KMS-11 (cell line): ENCODE results near the gene COL6A2.

ENCODE experiments used
- H2AFZ ChIP-seq: fragments of 200-600 bp; sonication (generic); 2 replicates; pipeline ENCODE4 v1.6.1; 2016; ENCODE audit warnings: antibody characterized with exemption, mixed run types, low read depth
- H3K27ac ChIP-seq: fragments of 200-600 bp; sonication (generic); 2 replicates; pipeline ENCODE4 v1.6.1; 2016; ENCODE audit warnings: mild to moderate bottlenecking, mixed run types
- H3K27me3 ChIP-seq: fragments of 200-600 bp; sonication (generic); 2 replicates; pipeline ENCODE4 v1.6.1; 2017; ENCODE audit warnings: mild to moderate bottlenecking, low read depth, mixed run types, moderate library complexity; ENCODE audit not compliant: insufficient read depth
- H3K36me3 ChIP-seq: fragments of 200-600 bp; sonication (generic); 2 replicates; pipeline ENCODE4 v1.6.1; 2017; ENCODE audit warnings: mild to moderate bottlenecking, mixed run types; ENCODE audit not compliant: insufficient read depth
- H3K4me1 ChIP-seq: fragments of 200-600 bp; sonication (generic); 2 replicates; pipeline ENCODE4 v1.6.1; 2016; ENCODE audit warnings: mild to moderate bottlenecking, low read depth, mixed run types; ENCODE audit not compliant: poor library complexity, severe bottlenecking
- H3K4me2 ChIP-seq: fragments of 200-600 bp; sonication (generic); 2 replicates; pipeline ENCODE4 v1.7.0; 2016; ENCODE audit warnings: mild to moderate bottlenecking, mixed run types
- H3K4me3 ChIP-seq: fragments of 200-600 bp; sonication (generic); IDR thresholded peaks from 2 replicates; pipeline ENCODE4 v1.6.1; 2017; ENCODE audit warnings: low read depth, low read length, mixed read lengths; ENCODE audit not compliant: insufficient read depth
- H3K79me2 ChIP-seq: fragments of 200-600 bp; sonication (generic); 2 replicates; pipeline ENCODE4 v1.6.1; 2016; ENCODE audit warnings: low read depth, mixed run types; ENCODE audit not compliant: insufficient read depth
- H3K9ac ChIP-seq: fragments of 200-600 bp; sonication (generic); 2 replicates; pipeline ENCODE4 v1.6.1; 2016; ENCODE audit warnings: mild to moderate bottlenecking, mixed run types
- H4K20me1 ChIP-seq: fragments of 200-600 bp; sonication (generic); 2 replicates; pipeline ENCODE4 v1.6.1; 2016; ENCODE audit warnings: mild to moderate bottlenecking, mixed run types; ENCODE audit not compliant: insufficient read depth
- TF ChIP-seq, protein P1 (sequence below): fragments of 200-600 bp; sonication (generic); conservative IDR thresholded peaks from 2 replicates; pipeline ENCODE4 v1.6.1; 2017; ENCODE audit warnings: low read depth, mild to moderate bottlenecking, antibody characterized with exemption, low read length, moderate library complexity, mixed read lengths

Gene COL6A2

DNA sequence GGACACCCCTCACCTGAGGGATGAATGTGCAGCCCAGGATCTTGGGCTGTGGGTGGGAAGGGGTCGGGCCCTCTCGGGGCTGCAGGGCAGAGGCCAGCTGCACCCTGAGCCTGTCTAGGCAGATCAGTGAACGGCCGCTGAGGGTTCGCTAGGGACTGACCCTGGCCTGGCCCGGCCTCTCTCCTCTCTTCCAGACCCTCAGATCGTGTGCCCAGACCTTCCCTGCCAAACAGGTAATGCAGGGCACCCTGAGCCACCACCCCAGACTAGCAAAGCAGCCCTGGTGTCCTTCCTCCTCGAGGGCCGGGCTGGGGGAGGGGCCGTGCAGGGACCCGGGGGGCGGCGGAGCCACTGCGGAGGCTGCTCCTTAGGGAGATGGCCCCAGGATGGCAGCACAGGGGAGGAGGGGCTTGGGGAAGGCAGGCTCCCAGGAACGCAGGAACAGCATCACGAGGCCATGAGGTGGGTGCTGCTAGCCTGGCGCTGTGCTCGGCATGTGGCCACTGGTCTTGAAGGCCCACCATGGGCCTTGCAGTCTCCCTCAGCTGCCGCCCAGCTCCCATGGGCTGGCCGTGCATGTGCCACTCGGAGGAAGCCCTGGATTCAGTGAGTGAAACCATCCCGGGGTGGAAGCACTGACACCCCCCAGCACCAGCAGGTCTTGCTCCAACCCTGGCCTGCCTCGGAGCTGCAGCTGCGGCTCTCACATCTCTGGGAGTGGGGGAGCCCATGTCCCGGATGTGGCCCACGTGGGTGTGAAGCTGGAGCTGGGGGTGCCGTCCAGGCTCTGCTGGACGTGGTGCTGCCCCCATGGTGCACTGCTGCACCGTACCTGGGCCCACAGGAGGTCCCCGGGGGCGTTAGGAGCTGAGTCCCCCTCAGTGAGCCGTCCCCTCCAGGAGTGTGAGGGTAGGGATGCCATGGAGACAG, 28.7 kb downstream of the COL6A2 start:
- H2AFZ ChIP-seq = no peak overlapping the region
- H3K4me3 ChIP-seq = no peak overlapping the region
- H3K36me3 ChIP-seq = no peaks in the 10 kb centered on the region
- peaks cover 45% of the 10 kb centered on the region for H3K27me3 ChIP-seq
- H3K27ac ChIP-seq = no peak overlapping the region
- no peaks in the 10 kb centered on the region for H3K4me1 ChIP-seq
- no peaks in the 10 kb centered on the region for H4K20me1 ChIP-seq
- H3K4me2 ChIP-seq = no peak overlapping the region
- H3K9ac ChIP-seq = no peak overlapping the region
- no peaks in the 10 kb centered on the region for H3K79me2 ChIP-seq
- TF ChIP-seq, protein P1, sequence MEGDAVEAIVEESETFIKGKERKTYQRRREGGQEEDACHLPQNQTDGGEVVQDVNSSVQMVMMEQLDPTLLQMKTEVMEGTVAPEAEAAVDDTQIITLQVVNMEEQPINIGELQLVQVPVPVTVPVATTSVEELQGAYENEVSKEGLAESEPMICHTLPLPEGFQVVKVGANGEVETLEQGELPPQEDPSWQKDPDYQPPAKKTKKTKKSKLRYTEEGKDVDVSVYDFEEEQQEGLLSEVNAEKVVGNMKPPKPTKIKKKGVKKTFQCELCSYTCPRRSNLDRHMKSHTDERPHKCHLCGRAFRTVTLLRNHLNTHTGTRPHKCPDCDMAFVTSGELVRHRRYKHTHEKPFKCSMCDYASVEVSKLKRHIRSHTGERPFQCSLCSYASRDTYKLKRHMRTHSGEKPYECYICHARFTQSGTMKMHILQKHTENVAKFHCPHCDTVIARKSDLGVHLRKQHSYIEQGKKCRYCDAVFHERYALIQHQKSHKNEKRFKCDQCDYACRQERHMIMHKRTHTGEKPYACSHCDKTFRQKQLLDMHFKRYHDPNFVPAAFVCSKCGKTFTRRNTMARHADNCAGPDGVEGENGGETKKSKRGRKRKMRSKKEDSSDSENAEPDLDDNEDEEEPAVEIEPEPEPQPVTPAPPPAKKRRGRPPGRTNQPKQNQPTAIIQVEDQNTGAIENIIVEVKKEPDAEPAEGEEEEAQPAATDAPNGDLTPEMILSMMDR = no peak

DNA sequence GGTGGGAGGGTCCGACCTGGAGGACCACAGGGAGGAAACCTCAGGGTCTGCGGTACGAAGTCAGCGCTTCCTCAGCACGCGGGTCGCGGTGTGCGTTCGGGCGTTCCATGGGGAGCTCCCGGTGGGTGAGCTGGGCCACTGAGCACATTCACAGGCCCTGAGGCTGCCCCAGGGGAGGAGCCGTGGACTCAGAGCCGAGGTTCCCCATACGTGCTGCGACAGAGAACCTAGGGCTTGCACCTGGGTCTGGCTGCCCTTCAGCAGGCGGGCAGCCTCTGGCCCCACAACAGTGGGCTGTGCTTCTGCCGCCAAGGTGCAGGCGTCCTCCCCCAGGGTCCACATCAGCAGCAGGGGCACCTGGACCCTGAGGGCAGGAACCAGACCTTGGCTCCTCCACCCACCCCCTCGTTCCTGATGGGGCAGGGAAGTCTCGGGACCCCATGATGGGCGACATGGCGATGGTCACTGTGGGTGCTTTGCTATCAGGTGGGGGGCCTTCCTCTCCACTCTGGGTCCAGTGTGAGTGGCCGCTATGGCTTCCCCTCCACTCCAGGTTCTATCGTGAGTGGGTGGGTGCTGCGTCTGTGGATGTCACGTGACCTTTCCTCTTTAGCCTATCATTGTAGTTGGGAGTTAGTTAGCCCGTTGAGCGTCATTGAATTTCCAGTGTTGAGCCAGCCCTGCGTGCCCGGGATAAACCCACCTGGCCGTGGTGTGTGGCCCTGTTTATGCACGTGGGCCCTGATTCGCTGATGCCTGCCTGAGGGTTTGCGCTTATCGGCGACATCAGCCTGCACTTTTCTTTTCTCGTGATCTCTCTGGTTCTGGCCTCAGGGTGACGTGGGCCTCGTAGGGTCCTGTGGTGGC, 29.6 kb downstream of the COL6A2 start:
- H3K79me2 ChIP-seq = no peaks in the 10 kb centered on the region
- no peak overlapping the region for H3K4me3 ChIP-seq
- H2AFZ ChIP-seq = no peak overlapping the region
- no peaks in the 10 kb centered on the region for H3K36me3 ChIP-seq
- H3K27ac ChIP-seq = no peak overlapping the region
- H3K4me1 ChIP-seq = no peaks in the 10 kb centered on the region
- H4K20me1 ChIP-seq = no peaks in the 10 kb centered on the region
- peaks cover 39% of the 10 kb centered on the region for H3K27me3 ChIP-seq
- TF ChIP-seq, protein P1 = no peak
- H3K4me2 ChIP-seq = no peak overlapping the region
- no peak overlapping the region for H3K9ac ChIP-seq

DNA sequence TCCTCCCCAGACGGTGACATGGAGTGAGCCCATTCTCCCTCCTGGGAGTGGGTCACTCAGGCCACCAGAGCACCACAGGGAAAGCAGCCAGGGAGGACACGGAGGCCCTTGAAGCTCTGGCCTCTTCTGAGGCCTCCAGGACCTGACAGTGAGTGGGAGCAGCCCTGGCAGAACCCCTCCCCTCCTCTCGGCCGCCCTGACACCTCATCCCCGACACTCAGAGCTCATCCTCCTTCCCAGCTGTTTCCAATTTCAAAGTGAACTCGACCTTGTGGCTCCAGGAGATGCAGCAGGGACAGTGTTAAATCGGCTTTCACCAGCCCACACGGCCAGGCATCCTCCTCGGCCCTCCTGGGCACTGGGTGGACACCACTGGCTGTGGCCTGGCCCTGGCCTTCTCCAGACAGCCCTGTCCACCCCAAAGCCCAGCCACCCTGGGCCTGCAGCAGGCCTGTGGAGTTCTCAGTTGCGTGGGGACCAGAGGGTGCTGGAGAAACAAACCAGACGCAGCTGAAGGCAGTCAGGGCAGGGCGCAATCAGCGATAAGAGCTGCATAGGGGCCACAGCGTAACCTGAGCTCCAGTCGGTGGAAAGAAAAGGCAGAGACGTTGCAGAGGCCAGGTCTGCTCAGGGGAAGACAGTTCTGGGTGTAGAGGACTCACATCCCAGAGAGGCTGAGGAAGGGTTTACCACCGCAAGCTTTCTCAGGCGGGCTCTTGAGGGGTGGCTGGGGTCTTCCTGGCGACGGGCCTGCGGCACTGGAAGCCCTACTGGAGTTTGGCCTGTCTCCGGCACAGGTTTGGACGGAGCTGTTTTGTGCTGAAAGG, 30.4 kb downstream of the COL6A2 start:
- Histone ChIP-seq H3K36me3 (no peaks in the 10 kb centered on the region), H3K4me3 (no peak overlapping the region)
- TF ChIP-seq, protein P1 = no peak

DNA sequence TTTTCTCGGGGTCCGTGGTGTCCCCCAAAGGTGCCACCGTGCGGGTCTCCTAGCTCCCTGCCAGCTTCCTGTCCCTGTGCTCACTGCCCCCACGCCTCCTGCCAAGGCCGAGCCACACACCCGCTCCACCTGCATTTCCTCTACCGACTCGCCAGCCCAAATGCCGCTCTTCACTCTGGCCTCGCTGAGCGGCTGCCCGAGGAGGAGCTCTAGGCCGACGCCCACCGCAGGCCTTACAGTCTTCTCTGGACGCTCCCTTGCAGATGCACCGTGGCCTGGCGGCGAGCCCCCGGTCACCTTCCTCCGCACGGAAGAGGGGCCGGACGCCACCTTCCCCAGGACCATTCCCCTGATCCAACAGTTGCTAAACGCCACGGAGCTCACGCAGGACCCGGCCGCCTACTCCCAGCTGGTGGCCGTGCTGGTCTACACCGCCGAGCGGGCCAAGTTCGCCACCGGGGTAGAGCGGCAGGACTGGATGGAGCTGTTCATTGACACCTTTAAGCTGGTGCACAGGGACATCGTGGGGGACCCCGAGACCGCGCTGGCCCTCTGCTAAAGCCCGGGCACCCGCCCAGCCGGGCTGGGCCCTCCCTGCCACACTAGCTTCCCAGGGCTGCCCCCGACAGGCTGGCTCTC, 31.1 kb downstream of the COL6A2 start:
- Histone ChIP-seq H3K4me1 (no peaks in the 10 kb centered on the region), H3K4me3 (no peak overlapping the region), H3K79me2 (no peaks in the 10 kb centered on the region), H2AFZ (no peak overlapping the region), H3K27ac (no peak overlapping the region), H4K20me1 (no peaks in the 10 kb centered on the region), H3K4me2 (no peak overlapping the region), H3K27me3 (peaks cover 41% of the 10 kb centered on the region), H3K9ac (no peak overlapping the region), H3K36me3 (no peaks in the 10 kb centered on the region)
- TF ChIP-seq, protein P1 = no peak

More for the DNA sequence above, 30.4 kb downstream of the COL6A2 start:
- Histone ChIP-seq H3K9ac (no peak overlapping the region), H2AFZ (no peak overlapping the region), H4K20me1 (no peaks in the 10 kb centered on the region), H3K79me2 (no peaks in the 10 kb centered on the region), H3K27ac (no peak overlapping the region), H3K27me3 (peaks cover 41% of the 10 kb centered on the region), H3K4me2 (no peak overlapping the region), H3K4me1 (no peaks in the 10 kb centered on the region)
